H9 (cell line): ENCODE measurements around the gene MTA1. TPM values are rescaled to one million over a fixed set of nuclear protein-coding genes. Genes with fewer than 3 reads are reported as not detected.

Experiments
- DNase-seq: peaks from one replicate; pipeline ENCODE4 v3.0.0-alpha.2; 2017
- H2AFZ ChIP-seq: one replicate; pipeline ENCODE4 v1.6.1; 2013; ENCODE audit warnings: mild to moderate bottlenecking, low read length, control low read depth, moderate library complexity
- H2AK5ac ChIP-seq: 2 replicates; pipeline ENCODE4 v1.6.1; 2013; ENCODE audit warnings: low read length, control low read depth, mixed read lengths; ENCODE audit not compliant: insufficient read length
- H2BK120ac ChIP-seq: one replicate; pipeline ENCODE4 v1.6.1; 2013; ENCODE audit warnings: low read depth, mild to moderate bottlenecking, low read length, control low read depth, inconsistent platforms; ENCODE audit not compliant: poor library complexity, severe bottlenecking
- H2BK12ac ChIP-seq: 2 replicates; pipeline ENCODE4 v1.6.1; 2013; ENCODE audit warnings: low read length, control low read depth, mixed read lengths, low read depth; ENCODE audit not compliant: insufficient read length
- H2BK15ac ChIP-seq: 2 replicates; pipeline ENCODE4 v1.6.1; 2013; ENCODE audit warnings: low read depth, low read length, control low read depth
- H2BK20ac ChIP-seq: one replicate; pipeline ENCODE4 v1.6.1; 2013; ENCODE audit warnings: low read depth, mild to moderate bottlenecking, low read length, control low read depth, inconsistent platforms; ENCODE audit not compliant: poor library complexity, severe bottlenecking
- H2BK5ac ChIP-seq: 2 replicates; pipeline ENCODE4 v1.6.1; 2013; ENCODE audit warnings: low read length, control low read depth, mixed read lengths; ENCODE audit not compliant: insufficient read length
- H3K14ac ChIP-seq: 2 replicates; pipeline ENCODE4 v1.6.1; 2013; ENCODE audit warnings: low read length, control low read depth; ENCODE audit not compliant: insufficient read depth
- H3K18ac ChIP-seq: 2 replicates; pipeline ENCODE4 v1.6.1; 2013; ENCODE audit warnings: low read depth, mild to moderate bottlenecking, mixed read lengths, low read length, control low read depth; ENCODE audit not compliant: insufficient read length
- H3K23ac ChIP-seq: 2 replicates; pipeline ENCODE4 v1.6.1; 2013; ENCODE audit warnings: low read length, control low read depth, mixed read lengths, low read depth; ENCODE audit not compliant: insufficient read length
- H3K23me2 ChIP-seq: 2 replicates; pipeline ENCODE4 v1.6.1; 2013; ENCODE audit warnings: low read depth, mild to moderate bottlenecking, mixed read lengths, low read length, control low read depth; ENCODE audit not compliant: insufficient read length, poor library complexity, severe bottlenecking
- H3K27ac ChIP-seq: 2 replicates; pipeline ENCODE4 v1.5.1; 2013; ENCODE audit warnings: low read length, control low read depth, mixed read lengths, low read depth; ENCODE audit not compliant: insufficient read length
- H3K27me3 ChIP-seq: 2 replicates; pipeline ENCODE4 v1.6.1; 2013; ENCODE audit warnings: low read length, control low read depth, inconsistent platforms; ENCODE audit not compliant: insufficient read depth
- H3K4ac ChIP-seq: 2 replicates; pipeline ENCODE4 v1.6.1; 2013; ENCODE audit warnings: low read depth, mild to moderate bottlenecking, control low read depth, inconsistent platforms, low read length, moderate library complexity
- H3K4me1 ChIP-seq: 2 replicates; pipeline ENCODE4 v1.6.1; 2013; ENCODE audit warnings: low read length, control low read depth, inconsistent platforms; ENCODE audit not compliant: insufficient read depth
- H3K4me2 ChIP-seq: 2 replicates; pipeline ENCODE4 v1.6.1; 2013; ENCODE audit warnings: low read length, control low read depth, mixed read lengths; ENCODE audit not compliant: insufficient read length, insufficient read depth
- H3K56ac ChIP-seq: 2 replicates; pipeline ENCODE4 v1.6.1; 2013; ENCODE audit warnings: low read depth, mild to moderate bottlenecking, mixed read lengths, low read length, control low read depth; ENCODE audit not compliant: insufficient read length
- H3K79me1 ChIP-seq: 2 replicates; pipeline ENCODE4 v1.6.1; 2013; ENCODE audit warnings: low read depth, mild to moderate bottlenecking, moderate library complexity, low read length, control low read depth, inconsistent platforms; ENCODE audit not compliant: insufficient read depth, poor library complexity, severe bottlenecking
- H3K79me2 ChIP-seq: 2 replicates; pipeline ENCODE4 v1.6.1; 2013; ENCODE audit warnings: low read length, control low read depth, inconsistent platforms; ENCODE audit not compliant: insufficient read depth
- H3K9ac ChIP-seq: 2 replicates; pipeline ENCODE4 v1.6.1; 2013; ENCODE audit warnings: low read length, control low read depth, mixed read lengths; ENCODE audit not compliant: insufficient read length; ENCODE audit errors: extremely low read depth
- H3K9me3 ChIP-seq: one replicate; pipeline ENCODE4 v1.6.1; 2013; ENCODE audit warnings: low read depth, low read length, inconsistent platforms; ENCODE audit not compliant: control insufficient read depth
- H3T11ph ChIP-seq: one replicate; pipeline ENCODE4 v1.6.1; 2013; ENCODE audit warnings: mild to moderate bottlenecking, low read length, control low read depth, inconsistent platforms
- H4K20me1 ChIP-seq: one replicate; pipeline ENCODE4 v1.6.1; 2013; ENCODE audit not compliant: control insufficient read depth, insufficient read length, insufficient read depth
- H4K5ac ChIP-seq: 2 replicates; pipeline ENCODE4 v1.6.1; 2013; ENCODE audit warnings: low read depth, mild to moderate bottlenecking, mixed read lengths, low read length, control low read depth; ENCODE audit not compliant: insufficient read length
- H4K8ac ChIP-seq: replicated peaks from 2 replicates; pipeline ENCODE4 v1.6.1; 2013; ENCODE audit warnings: low read length, control low read depth, mixed read lengths, low read depth; ENCODE audit not compliant: insufficient read length
- H4K91ac ChIP-seq: 2 replicates; pipeline ENCODE4 v1.6.1; 2013; ENCODE audit warnings: low read depth, mild to moderate bottlenecking, moderate library complexity, mixed read lengths, low read length, control low read depth; ENCODE audit not compliant: insufficient read length
- H3K27ac Mint-ChIP-seq, 3 experiments: 2 replicates in 2 of 3; 3 replicates in 1 of 3; pipeline ENCODE4 v1.8.0; 2020 to 2021; ENCODE audit warnings: mixed read lengths in 3 of 3, mild to moderate bottlenecking in 1 of 3, moderate library complexity in 1 of 3
- H3K27me3 Mint-ChIP-seq: 2 replicates; pipeline ENCODE4 v1.8.0; 2021; ENCODE audit warnings: low read depth, mild to moderate bottlenecking, moderate library complexity, mixed read lengths
- H3K36me3 Mint-ChIP-seq, 3 experiments: 2 replicates in 2 of 3; 3 replicates in 1 of 3; pipeline ENCODE4 v1.8.0; 2020 to 2021; ENCODE audit warnings: low read depth in 3 of 3, mixed read lengths in 3 of 3; ENCODE audit not compliant: insufficient read depth in 1 of 3
- H3K4me1 Mint-ChIP-seq, 2 experiments: 2 replicates each; pipeline ENCODE4 v1.8.0; 2020; ENCODE audit warnings: mixed read lengths in 2 of 2
- H3K4me3 Mint-ChIP-seq, 2 experiments: 2 replicates in 1 of 2; 3 replicates in 1 of 2; pipeline ENCODE4 v1.8.0; 2020 to 2021; ENCODE audit warnings: mild to moderate bottlenecking in 2 of 2, mixed read lengths in 2 of 2, moderate library complexity in 1 of 2
- H3K9me3 Mint-ChIP-seq, 2 experiments: 2 replicates in 1 of 2; 3 replicates in 1 of 2; pipeline ENCODE4 v1.8.0; 2020; ENCODE audit warnings: mild to moderate bottlenecking in 2 of 2, mixed read lengths in 2 of 2, moderate library complexity in 1 of 2
- CTCF ChIP-seq: fragments of 200-600 bp; sonication (generic); conservative IDR thresholded peaks from 3 replicates; pipeline ENCODE4 v1.8.0; 2021; ENCODE audit warnings: antibody characterized with exemption, mild to moderate bottlenecking
- WGBS: extraction: QIAGEN DNeasy Blood & Tissue Kit; methylation state at CpG from one replicate; pipeline ENCODE4 v1.1.7; 2013; ENCODE audit warnings: missing lambda C conversion rate, low lambda C conversion rate, mixed read lengths; ENCODE audit not compliant: insufficient read length; ENCODE audit errors: extremely low coverage; 5-methylcytosine and 5-hydroxymethylcytosine counted together
- total RNA-seq: library from RNA; stranded (reverse); gene quantifications from 2 replicates; pipeline ENCODE4 v1.2.1, GENCODE V29; 2021

MTA1 gene
- total RNA-seq, 1 experiment from 2014 or later = 230 TPM

- no peak overlapping the region for H3K27ac ChIP-seq
- Mint-ChIP-seq H3K4me1 (no peaks in the 10 kb centered on the region), H3K9me3 (no peaks in the 10 kb centered on the region; a peak in 1 of 5 replicates), H3K4me3 (no peak overlapping the region), H3K27me3 (no peaks in the 10 kb centered on the region), H3K36me3 (peaks cover 22 to 58% (median 57%) of the 10 kb centered on the region in 3 experiments; a peak in 6 of 7 replicates), H3K27ac (peak overlapping the region in 2 of 3 experiments; percentile 52 to 72; a peak in 2 of 7 replicates)
- no peak overlapping the region for H3K9ac ChIP-seq
- no peaks in the 10 kb centered on the region for H3K9me3 ChIP-seq
- no peaks in the 10 kb centered on the region for H3K79me1 ChIP-seq
- H3K18ac ChIP-seq = no peak overlapping the region
- H2BK20ac ChIP-seq = no peak overlapping the region
- DNase-seq = no peak
- H3K14ac ChIP-seq = no peak overlapping the region
- no peak overlapping the region for H2AK5ac ChIP-seq
- no CpG with 5 or more reads among the region's 14 CpGs for WGBS
- H4K20me1 ChIP-seq = no peaks in the 10 kb centered on the region
- H2BK15ac ChIP-seq = no peak overlapping the region
- H3K4ac ChIP-seq = no peak overlapping the region
- no peak overlapping the region for H2BK5ac ChIP-seq
- H3K23me2 ChIP-seq = no peaks in the 10 kb centered on the region
- no peak overlapping the region for H4K5ac ChIP-seq
- no peak for TF ChIP-seq CTCF
- no peaks in the 10 kb centered on the region for H3K79me2 ChIP-seq
- no peak overlapping the region for H4K8ac ChIP-seq
- H4K91ac ChIP-seq = no peak overlapping the region
- no peak overlapping the region for H2AFZ ChIP-seq
- no peaks in the 10 kb centered on the region for H3K27me3 ChIP-seq
- H2BK120ac ChIP-seq = no peak overlapping the region
- H2BK12ac ChIP-seq = no peak overlapping the region
- no peaks in the 10 kb centered on the region for H3K4me1 ChIP-seq
- no peak overlapping the region for H3K4me2 ChIP-seq
- no peak overlapping the region for H3K23ac ChIP-seq
- H3T11ph ChIP-seq = no peak overlapping the region
- no peak overlapping the region for H3K56ac ChIP-seq
Observed at GRCh38 chr14:105452963-105453362, 33.3 kb downstream of the MTA1 start.
